Stimulated activated CD4-positive, alpha-beta T cell treated with anti-CD3 and anti-CD28 coated beads, Interleukin-1b, Interleukin-23, amount 100 ng/mL, for 4 hours (primary cell): ENCODE measurements around the gene LNX2.
"Not testable (repeated sequence)": the region's sequence is repeated elsewhere in the genome, so short reads cannot be mapped to it uniquely, and the experiment has no call there.

Source experiments
- DNase-seq, 2 donors: peaks; one replicate each; pipeline ENCODE4 v3.0.0-alpha.2; 2020; ENCODE audit warnings: low read depth in 2 of 2

LNX2 gene

DNA sequence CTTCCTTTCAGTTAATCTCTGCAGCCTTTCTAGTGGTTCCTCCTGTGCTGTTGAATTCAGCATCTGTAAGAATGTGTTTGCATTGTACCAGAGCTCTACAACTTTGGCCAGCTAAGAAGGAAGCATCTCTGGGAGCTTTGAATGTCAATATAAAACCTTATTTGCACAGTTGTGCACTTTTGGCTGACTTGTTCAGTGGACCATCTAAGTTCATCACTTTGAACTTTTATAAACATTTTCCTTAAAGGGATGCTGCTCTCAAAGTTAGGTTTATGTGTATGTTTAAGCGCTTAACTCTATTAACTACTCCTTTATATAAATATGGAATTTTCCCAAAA is 16.9 kb upstream of the LNX2 start:
- no peak for DNase-seq

DNA sequence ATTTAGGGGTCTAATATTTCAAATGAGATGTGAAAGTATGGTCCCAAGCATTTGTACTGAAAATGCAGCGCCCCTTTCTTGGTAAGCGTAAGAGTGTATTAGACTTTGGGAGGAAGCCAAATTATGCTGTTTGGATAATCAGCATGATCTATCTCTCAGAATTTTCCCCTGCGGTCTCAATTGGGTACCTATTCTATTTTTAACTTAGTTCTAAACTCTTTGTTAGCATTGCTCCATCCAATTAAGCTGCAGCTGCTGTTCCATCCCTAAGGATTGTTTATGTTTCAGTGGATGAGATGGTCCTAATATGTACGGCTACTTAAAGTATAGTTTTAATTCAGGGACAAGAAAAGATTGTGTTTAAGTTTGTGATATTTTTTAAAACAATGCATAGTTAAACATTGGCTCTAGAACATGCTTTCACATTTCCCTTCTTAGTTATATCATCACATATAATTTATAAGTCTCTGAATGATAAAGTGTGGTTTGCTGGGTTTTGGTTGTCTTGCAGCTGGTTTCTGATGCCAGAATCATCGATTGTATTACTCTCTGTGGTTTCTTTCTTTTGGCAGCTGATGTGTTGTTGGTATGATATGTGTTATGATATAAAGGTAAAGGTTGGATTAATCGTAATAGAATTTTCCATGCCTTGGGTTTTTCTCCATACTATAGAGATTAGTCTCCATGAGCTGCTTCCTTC is 16.4 kb upstream of the LNX2 start:
- DNase-seq: no peak

GRCh38 chr13:27635266-27635665 is 14.9 kb upstream of the LNX2 start:
- no peak for DNase-seq

DNA sequence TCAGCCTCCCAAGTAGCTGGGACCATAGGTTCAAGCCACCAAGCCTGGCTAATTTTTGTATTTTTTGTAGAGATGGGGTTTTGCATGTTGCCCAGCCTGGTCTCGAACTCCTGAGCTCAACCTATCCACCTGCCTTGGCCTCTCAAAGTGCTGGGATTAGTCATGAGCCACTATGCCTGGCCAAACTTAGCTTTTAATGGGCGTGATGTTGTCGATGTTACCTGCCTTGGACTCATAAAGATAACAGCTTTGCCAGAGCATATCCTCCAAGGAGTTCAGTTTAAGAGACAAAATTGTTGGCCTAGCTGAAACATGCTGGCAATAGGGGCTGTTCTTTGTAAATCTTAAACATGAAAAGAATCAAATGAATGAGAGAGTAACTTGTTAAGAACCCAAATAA is 14.5 kb upstream of the LNX2 start:
- no peak for DNase-seq

- no peak for DNase-seq
Measured at GRCh38 chr13:27634231-27634630, 13.9 kb upstream of the LNX2 start.

DNA sequence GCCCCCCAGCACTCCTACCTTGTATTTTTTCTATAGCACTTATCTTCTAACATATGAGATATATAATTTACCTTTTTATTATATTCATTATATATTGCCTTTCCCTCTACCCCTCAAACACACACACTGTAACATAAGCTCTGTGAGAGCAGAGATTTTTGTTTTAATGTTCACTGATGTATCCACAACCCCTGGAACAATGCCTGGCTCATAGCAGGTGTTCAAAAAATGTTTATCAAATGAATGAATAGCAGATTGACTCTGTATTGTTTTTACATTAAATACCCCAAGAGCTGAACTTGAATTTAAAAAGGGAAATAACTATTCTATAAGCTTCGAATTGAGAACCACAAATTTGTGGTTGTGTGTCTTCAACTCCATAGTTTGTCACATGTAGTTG is 12.3 kb upstream of the LNX2 start:
- no peak for DNase-seq

- no peak for DNase-seq
Measured at GRCh38 chr13:27632214-27632613, 11.9 kb upstream of the LNX2 start.

DNA sequence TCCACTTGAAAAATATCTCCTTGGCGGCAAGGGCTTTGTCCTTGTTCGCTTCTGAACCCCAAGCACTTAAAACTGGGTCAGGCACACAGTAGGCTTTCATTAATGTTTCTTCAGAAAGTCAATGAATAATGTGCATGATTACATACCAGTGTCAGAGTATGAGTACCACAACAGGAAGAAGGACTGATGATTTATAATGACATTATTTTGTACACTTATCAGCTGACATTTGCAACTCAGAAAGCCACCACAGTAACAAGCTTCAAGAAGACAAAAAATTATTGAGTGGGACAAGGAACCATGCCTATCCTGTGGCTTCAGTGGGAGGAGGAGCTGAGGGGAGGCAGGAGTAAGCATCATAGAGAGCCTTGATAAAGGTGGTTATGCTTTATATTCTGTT is 11.3 kb upstream of the LNX2 start:
- DNase-seq: no peak

DNA sequence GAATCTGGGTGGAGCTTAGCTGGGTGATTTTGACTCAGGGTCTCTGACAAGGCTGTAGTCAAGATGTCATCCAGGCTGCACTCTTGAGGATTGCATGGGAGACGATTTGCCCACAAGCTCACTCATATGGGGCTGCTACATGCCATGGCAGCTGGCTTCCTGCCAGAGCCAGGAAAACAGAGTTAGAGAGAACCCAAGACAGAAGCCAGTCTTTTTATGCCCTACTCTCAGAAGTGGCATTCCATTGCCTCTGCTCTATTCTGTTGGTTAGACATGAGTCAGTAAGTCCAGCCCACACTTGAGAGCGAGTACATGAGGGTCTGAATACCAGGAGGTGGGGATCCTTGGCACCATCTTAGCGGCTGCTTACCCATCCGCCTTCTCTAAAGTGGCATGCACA is 10.8 kb upstream of the LNX2 start:
- DNase-seq: no peak

DNA sequence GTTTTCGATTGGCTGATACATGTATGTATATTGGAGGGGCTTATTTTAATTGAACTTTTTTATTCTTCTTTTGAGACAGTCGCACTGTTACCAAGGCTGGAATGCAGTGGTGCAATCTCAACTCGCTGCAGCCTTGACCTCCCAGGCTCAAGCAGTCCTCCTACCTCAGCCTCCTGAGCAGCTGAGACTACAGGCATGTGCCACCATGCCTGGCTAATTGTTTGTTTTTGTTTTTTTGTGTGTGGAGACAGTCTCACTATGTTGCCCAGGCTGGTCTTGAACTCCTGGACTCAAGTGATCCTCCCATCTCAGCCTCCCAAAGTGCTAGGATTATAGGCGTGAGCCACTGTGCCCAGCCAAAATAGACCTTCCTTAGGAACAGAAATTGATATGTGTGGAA is 8.4 kb upstream of the LNX2 start:
- DNase-seq: not testable (repeated sequence)

DNA sequence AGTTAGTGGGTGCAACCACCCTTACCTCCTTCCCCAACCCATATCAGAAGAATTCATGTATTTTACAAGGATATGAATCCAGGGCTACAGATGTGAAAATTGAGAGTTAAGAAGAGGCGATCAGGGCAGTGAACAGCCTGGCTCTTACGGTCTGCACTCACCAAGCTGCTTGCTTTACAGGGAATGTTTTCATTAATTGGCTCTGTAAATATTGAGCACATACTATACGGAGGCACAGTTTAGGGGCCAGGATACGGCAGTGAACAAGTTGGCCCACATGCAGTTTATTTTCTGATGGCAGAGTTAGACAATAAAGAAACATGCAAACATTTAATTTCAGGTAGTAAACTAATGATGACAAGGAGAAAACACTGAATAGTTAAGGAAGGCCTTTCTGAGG is 7.8 kb upstream of the LNX2 start:
- no peak for DNase-seq

GRCh38 chr13:27627380-27627779 is 7.1 kb upstream of the LNX2 start:
- no peak for DNase-seq

- DNase-seq: no peak
Measured at GRCh38 chr13:27625839-27626238, 5.5 kb upstream of the LNX2 start.

GRCh38 chr13:27624071-27624470 is 3.7 kb upstream of the LNX2 start:
- no peak for DNase-seq

DNA sequence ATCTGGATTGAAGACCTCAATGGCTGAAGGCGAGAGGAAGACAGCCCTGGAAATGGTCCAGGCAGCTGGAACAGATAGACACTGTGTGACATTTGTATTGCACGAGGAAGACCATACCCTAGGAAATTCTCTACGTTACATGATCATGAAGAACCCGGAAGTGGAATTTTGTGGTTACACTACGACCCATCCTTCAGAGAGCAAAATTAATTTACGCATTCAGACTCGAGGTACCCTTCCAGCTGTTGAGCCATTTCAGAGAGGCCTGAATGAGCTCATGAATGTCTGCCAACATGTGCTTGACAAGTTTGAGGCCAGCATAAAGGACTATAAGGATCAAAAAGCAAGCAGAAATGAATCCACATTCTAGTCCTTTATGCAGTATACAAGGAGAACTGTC is 2.6 kb upstream of the LNX2 start:
- DNase-seq: no peak

DNA sequence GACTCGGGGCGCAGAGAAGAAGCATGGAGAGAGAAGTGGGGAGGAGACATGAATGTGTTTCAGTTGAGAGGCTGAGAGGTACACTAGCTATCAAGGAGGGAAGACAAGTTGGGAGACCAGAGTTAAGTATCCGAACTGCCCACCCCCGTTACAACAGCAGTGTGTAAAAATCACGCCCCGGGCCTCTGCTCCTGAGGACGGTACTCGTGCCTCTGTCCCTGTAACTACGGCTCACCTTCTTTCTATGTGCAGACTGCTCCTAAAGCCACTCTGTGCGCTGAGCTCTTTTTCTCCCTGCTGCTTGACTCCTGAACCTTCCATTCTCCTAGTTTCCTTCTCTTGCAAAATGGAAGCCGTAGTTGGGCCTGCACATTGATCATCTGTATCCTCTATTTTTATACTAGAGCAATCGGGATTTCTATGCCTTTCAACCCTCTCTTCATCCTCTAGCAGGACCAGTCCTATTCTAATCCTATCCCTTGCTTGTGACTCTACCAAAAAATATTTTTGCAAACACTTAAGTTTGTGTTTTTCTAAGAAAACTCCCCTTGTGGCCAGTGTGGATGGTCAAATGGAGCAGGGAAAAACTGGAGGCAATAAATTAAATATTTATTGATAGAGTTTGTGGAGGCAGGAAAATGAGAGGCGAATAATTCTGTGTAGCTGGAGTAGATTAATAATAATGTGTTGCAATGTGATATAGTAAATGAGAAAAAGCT is 1.9 kb upstream of the LNX2 start:
- DNase-seq: no peak

GRCh38 chr13:27621366-27622101 is 1.2 kb upstream of the LNX2 start, which contains the start of gene POLR1D:
Gene POLR1D (plus strand): TSS chr13:27621892. CDS start chr13:27621984, 92 bp downstream.
- peak; percentile 69 to 78 for DNase-seq

GRCh38 chr13:27621116-27621365 is 712 bp upstream of the LNX2 start:
- DNase-seq: no peak

DNA sequence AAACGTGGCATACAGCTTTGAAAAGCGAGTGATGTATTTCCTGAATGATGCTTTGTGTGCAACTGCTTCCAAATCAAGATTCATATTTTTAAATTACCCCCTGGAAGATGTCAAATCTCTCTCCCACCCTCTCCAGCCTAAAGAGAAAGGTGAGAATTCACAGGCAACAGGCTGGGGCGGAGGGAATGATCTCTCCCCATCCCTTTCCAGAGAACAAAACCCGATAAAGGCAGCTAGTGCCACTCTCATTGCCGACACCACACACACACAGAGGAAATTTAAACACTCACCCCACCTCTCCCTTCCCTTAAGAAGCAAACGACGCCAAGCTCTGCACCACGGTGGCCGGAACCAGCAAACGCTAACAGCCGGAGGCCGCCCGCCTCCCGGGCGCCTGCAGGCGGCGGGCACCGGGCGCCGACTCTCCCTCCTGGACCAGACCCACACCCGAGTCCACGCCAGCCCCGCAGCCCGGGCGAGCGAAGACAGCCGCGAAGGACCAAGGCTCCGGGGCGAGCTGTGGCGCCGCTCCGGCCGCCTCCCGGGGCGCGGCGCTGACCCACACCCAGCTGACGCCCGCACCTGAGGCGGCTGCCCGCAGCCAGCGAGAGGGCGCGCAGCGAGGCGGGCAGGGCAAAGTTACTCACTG is 477 bp downstream of the LNX2 start:
- DNase-seq: peak; percentile 12 to 41

DNA sequence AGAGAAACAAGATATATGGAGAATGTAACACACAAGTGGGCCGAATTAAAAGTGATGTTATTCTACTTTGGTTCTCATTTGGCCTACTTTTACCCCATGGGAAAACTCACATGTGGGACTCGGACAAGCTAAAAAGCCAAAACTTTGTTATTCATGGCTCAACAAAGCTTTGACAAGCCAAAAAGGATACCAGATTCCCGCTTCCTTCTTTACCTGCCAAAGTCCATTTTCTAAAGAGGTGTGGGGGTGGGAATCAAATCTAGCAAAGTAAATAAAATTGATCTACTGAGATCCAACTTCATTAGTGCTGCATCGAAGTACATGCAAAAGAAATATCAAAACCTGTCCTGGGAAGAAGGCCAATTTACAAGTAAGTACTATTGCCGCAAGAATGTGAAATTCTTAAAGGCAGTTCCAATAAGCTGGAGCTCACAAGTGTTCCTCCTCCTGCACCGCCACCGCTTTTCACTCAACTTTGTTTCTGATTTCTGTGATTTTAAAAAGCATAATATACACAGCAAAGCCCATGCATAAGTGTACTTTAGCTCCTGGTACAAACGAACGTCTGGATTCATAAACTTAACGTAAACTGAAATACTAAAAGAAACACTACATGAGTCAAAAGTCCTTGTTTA is 1.1 kb downstream of the LNX2 start:
- DNase-seq: no peak

GRCh38 chr13:27617881-27618321 is 2.4 kb downstream of the LNX2 start:
- no peak for DNase-seq

DNA sequence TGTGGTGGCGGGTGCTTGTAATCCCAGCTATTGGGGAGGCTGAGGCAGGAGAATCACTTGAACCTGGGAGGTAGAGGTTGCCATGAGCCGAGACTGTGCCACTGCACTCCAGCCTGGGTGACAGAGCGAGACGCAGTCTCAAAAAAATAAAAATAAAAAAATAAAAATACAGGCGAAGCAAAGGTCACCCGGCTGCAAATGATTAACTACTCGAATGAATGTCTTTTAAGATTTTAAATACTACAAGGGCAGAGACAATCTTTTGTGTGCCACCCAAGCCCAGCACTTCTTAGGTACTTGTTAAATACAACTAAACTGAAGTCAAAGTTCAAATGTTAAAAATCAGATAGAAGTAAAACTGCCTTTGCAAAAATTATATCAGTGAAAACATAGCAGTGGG is 6.7 kb downstream of the LNX2 start:
- no peak for DNase-seq
